Panc1 (cell line): ENCODE data around the gene NAA38. TPM values are rescaled to one million over a fixed set of nuclear protein-coding genes. Genes with fewer than 3 reads are reported as not detected.
A peak's percentile ranks its signal among the peaks of the same experiment; 100 is the strongest.

Experiments used
- ATAC-seq: fragments of 200-7000 bp; cut with Tn5 transposase; 2 replicates; pipeline ENCODE4 v1.9.1; 2020; ENCODE audit warnings: mild to moderate bottlenecking, moderate library complexity
- BruUV-seq: library from RNA; stranded (reverse); fragments of 400-500 nt; replicated peaks from 2 replicates; lab custom pipeline; 2021; lab: Mats Ljungman, UMichigan
- CTCF ChIA-PET: fragments of 300-600 bp; sonication (Branson Sonifier 250); formaldehyde crosslinking; loops from one replicate; lab custom pipeline; 2022; ENCODE audit warnings: antibody characterized with exemption; lab: Charles Lee
- POLR2A ChIA-PET: fragments of 300-600 bp; sonication (Branson Sonifier 250); formaldehyde crosslinking; loops from one replicate; lab custom pipeline; 2022; ENCODE audit warnings: antibody characterized with exemption; lab: Charles Lee
- DNase-seq: peaks from one replicate; pipeline ENCODE4 v3.0.0-alpha.2; 2010; ENCODE audit warnings: low read depth, low spot score
- H3K27ac ChIP-seq: 2 replicates; pipeline ENCODE4 v1.5.1; 2011; ENCODE audit warnings: mild to moderate bottlenecking, low read length, inconsistent platforms
- H3K27me3 ChIP-seq: fragments of 200-500 bp; sonication (Bioruptor generic); 2 replicates; pipeline ENCODE4 v1.6.0; 2014; ENCODE audit warnings: low read length, inconsistent platforms; ENCODE audit not compliant: control insufficient read depth, insufficient read depth
- H3K36me3 ChIP-seq: fragments of 200-500 bp; sonication (Bioruptor generic); 2 replicates; pipeline ENCODE4 v1.5.1; 2014; ENCODE audit warnings: inconsistent platforms, mild to moderate bottlenecking, low read length, moderate library complexity; ENCODE audit not compliant: control insufficient read depth, insufficient read depth
- H3K4me1 ChIP-seq: 2 replicates; pipeline ENCODE4 v1.5.1; 2011; ENCODE audit warnings: inconsistent platforms, mild to moderate bottlenecking, low read length, moderate library complexity; ENCODE audit not compliant: control insufficient read depth, insufficient read depth
- H3K4me3 ChIP-seq, 2 experiments: 2 replicates each; pipeline ENCODE4 v1.5.1; 2011 to 2012; ENCODE audit warnings: low read depth in 2 of 2, low read length in 2 of 2, mild to moderate bottlenecking in 2 of 2, inconsistent platforms in 1 of 2, moderate library complexity in 1 of 2
- H3K9me3 ChIP-seq: fragments of 200-500 bp; sonication (Bioruptor generic); 2 replicates; pipeline ENCODE4 v1.5.1; 2014; ENCODE audit warnings: low read depth, mild to moderate bottlenecking, inconsistent platforms, low read length, moderate library complexity; ENCODE audit not compliant: control insufficient read depth, insufficient read depth
- CTCF ChIP-seq: fragments of 450-650 bp; IDR thresholded peaks from 2 replicates; pipeline ENCODE4 v1.5.1; 2017; ENCODE audit warnings: mild to moderate bottlenecking
- POLR2AphosphoS5 ChIP-seq: IDR thresholded peaks from 2 replicates; pipeline ENCODE4 v1.6.1; 2012; ENCODE audit warnings: mild to moderate bottlenecking, low read depth, low read length, moderate library complexity
- REST ChIP-seq, 2 experiments: IDR thresholded peaks; 2 replicates each; pipeline ENCODE4 v1.6.1; 2011 to 2012; ENCODE audit warnings: low read depth in 2 of 2, control low read depth in 1 of 2, low read length in 1 of 2, mild to moderate bottlenecking in 1 of 2, moderate library complexity in 1 of 2; ENCODE audit not compliant: insufficient read depth in 1 of 2
- SIN3A ChIP-seq: IDR thresholded peaks from 2 replicates; pipeline ENCODE4 v1.6.1; 2012; ENCODE audit warnings: low read depth, mild to moderate bottlenecking, low read length, moderate library complexity, borderline replicate concordance; ENCODE audit not compliant: insufficient read depth
- TCF7L2 ChIP-seq: IDR thresholded peaks from 2 replicates; pipeline ENCODE4 v1.6.1; 2011; ENCODE audit warnings: mild to moderate bottlenecking, low read depth, low read length, inconsistent platforms
- in situ Hi-C: cut with HindIII; loops from 2 replicates; pipeline ENCODE4 v1.10.0; 2016; ENCODE audit warnings: low sequenced_read_pairs, low pct_unique_long_range_greater_than_20kb
- intact Hi-C: fragments of 100-400 bp; cut with micrococcal nuclease; formaldehyde crosslinking; loops from one replicate; pipeline ENCODE4 v1.10.0; 2022; ENCODE audit not compliant: unreplicated experiment
- total RNA-seq: library from RNA; stranded (reverse); gene quantifications from one replicate; pipeline ENCODE4 v1.2.1, GENCODE V29; 2021; ENCODE audit not compliant: unreplicated experiment

The NAA38 gene
- total RNA-seq, 1 experiment from 2014 or later: 75.2 TPM

GRCh38 chr17:7878234-7878633 lies 20.9 kb upstream of the NAA38 start:
- no peak overlapping the region for H3K27ac ChIP-seq
- POLR2A ChIA-PET: interaction anchor here (0.7 kb wide), 1 partner anchor 53 kb away, joined by 7 read pairs; no protein-coding TSS in a partner anchor
- H3K4me3 ChIP-seq: no peak overlapping the region
- intact Hi-C loops (no loop called here), in situ Hi-C loops (no loop called here)
- peaks cover 6% of the 10 kb centered on the region; the same call in 1 of the 2 replicates for H3K4me1 ChIP-seq
- BruUV-seq: no TSS peak
- peaks cover 9% of the 10 kb centered on the region; the same call in 1 of the 2 replicates for H3K36me3 ChIP-seq
- no peak for TF ChIP-seq POLR2AphosphoS5
- no peak for TF ChIP-seq SIN3A
- TF ChIP-seq TCF7L2: no peak
- TF ChIP-seq REST (IDR thresholded peaks at IDR 0.05; ENCODE audit: insufficient read depth in 1 of 2, low read depth in 2 of 2, low read length in 1 of 2): no peak
- no peak for TF ChIP-seq CTCF
- CTCF ChIA-PET: no interaction called here
- ATAC-seq: no peak
- DNase-seq: no peak
- no peaks in the 10 kb centered on the region for H3K27me3 ChIP-seq
- no peaks in the 10 kb centered on the region for H3K9me3 ChIP-seq

- Histone ChIP-seq H3K4me1 (no peaks in the 10 kb centered on the region), H3K27me3 (no peaks in the 10 kb centered on the region), H3K4me3 (no peak overlapping the region), H3K9me3 (no peaks in the 10 kb centered on the region), H3K36me3 (peaks cover 9% of the 10 kb centered on the region; the same call in 1 of the 2 replicates), H3K27ac (no peak overlapping the region)
- no peak for DNase-seq
- TF ChIP-seq SIN3A (no peak), REST (IDR thresholded peaks at IDR 0.05; ENCODE audit: insufficient read depth in 1 of 2, low read depth in 2 of 2, low read length in 1 of 2) (no peak)
- ChIA-PET CTCF (no interaction called here), POLR2A (no interaction called here)
- TSS peak; percentile 71 for BruUV-seq
- no peak for ATAC-seq
- intact Hi-C loops (no loop called here), in situ Hi-C loops (no loop called here)
Measured at GRCh38 chr17:7875804-7876370, 18.5 kb upstream of the NAA38 start.
